ENCODE results near the gene TMEM239.

TMEM239 gene

GRCh38 chr20:2859330-2860121 lies 43.4 kb downstream of the TMEM239 start:
- DNase-seq: no peak

- DNase-seq: no peak
Observed at GRCh38 chr20:2864626-2865025, 48.5 kb downstream of the TMEM239 start.

GRCh38 chr20:2865101-2865500 lies 48.9 kb downstream of the TMEM239 start:
- DNase-seq: no peak

- peak; percentile 38 for DNase-seq
Observed at GRCh38 chr20:2865630-2866029, 49.5 kb downstream of the TMEM239 start.

GRCh38 chr20:2866236-2866635 lies 50.1 kb downstream of the TMEM239 start:
- DNase-seq: no peak

GRCh38 chr20:2867081-2867864 lies 51.1 kb downstream of the TMEM239 start:
- DNase-seq: no peak
